Chondrocyte (in vitro differentiated cells): ENCODE results near the gene KIF5A. TPM values are rescaled to one million over a fixed set of nuclear protein-coding genes. Genes with fewer than 3 reads are reported as not detected.
"Not testable (repeated sequence)": the region's sequence is repeated elsewhere in the genome, so short reads cannot be mapped to it uniquely, and the experiment has no call there.

Experiments used
- DNase-seq: peaks from one replicate; pipeline ENCODE4 v3.0.0; 2021; ENCODE audit warnings: mixed read lengths, low spot score
- H3K27ac Mint-ChIP-seq: one replicate; pipeline ENCODE4 v1.8.0; 2021; ENCODE audit warnings: mild to moderate bottlenecking, moderate library complexity, mixed read lengths; ENCODE audit not compliant: unreplicated experiment
- H3K27me3 Mint-ChIP-seq: 2 replicates; pipeline ENCODE4 v1.8.0; 2021; ENCODE audit warnings: low read depth, mixed read lengths
- H3K36me3 Mint-ChIP-seq: 2 replicates; pipeline ENCODE4 v1.8.0; 2021; ENCODE audit warnings: low read depth, mixed read lengths
- H3K4me1 Mint-ChIP-seq: 2 replicates; pipeline ENCODE4 v1.8.0; 2021; ENCODE audit warnings: low read depth, mild to moderate bottlenecking, mixed read lengths
- H3K4me3 Mint-ChIP-seq: one replicate; pipeline ENCODE4 v1.8.0; 2021; ENCODE audit warnings: mild to moderate bottlenecking, moderate library complexity, mixed read lengths; ENCODE audit not compliant: unreplicated experiment
- H3K9me3 Mint-ChIP-seq: 2 replicates; pipeline ENCODE4 v1.8.0; 2021; ENCODE audit warnings: low read depth, mixed read lengths
- total RNA-seq: library from RNA; stranded (reverse); gene quantifications from 3 replicates; pipeline ENCODE4 v1.2.1, GENCODE V29; 2021
- TF ChIP-seq, protein P1 (sequence below): fragments of 200-600 bp; sonication (generic); IDR thresholded peaks from 2 replicates; pipeline ENCODE4 v1.5.0; 2021; ENCODE audit warnings: antibody characterized with exemption, mild to moderate bottlenecking, moderate library complexity

KIF5A gene
- total RNA-seq, 1 donor from 2014 or later: 3.5 TPM

DNA sequence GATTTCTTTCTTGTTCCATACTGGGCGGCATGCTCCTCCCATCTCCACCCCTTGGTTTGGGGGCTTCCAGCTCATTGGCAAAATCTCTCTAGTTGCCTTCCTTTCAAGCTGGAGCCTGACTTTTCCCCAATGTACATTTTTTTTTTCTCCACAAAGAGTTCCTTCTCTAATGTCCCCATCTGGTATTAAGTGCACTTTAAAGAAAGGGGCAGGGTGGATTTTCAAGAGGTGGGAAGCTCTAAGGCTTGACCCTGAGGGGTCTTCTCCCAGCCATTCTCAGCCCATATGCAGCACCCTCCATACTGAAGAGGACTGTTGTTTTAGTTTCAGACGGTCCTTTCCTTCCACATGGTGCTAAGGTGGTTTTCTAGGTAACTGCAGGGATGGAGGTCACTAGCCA, 35.3 kb downstream of the KIF5A start:
- no peaks in the 10 kb centered on the region for H3K27me3 Mint-ChIP-seq
- DNase-seq: no peak
- no peak overlapping the region for H3K27ac Mint-ChIP-seq
- H3K4me3 Mint-ChIP-seq: no peak overlapping the region
- no peaks in the 10 kb centered on the region for H3K9me3 Mint-ChIP-seq
- TF ChIP-seq, protein P1, sequence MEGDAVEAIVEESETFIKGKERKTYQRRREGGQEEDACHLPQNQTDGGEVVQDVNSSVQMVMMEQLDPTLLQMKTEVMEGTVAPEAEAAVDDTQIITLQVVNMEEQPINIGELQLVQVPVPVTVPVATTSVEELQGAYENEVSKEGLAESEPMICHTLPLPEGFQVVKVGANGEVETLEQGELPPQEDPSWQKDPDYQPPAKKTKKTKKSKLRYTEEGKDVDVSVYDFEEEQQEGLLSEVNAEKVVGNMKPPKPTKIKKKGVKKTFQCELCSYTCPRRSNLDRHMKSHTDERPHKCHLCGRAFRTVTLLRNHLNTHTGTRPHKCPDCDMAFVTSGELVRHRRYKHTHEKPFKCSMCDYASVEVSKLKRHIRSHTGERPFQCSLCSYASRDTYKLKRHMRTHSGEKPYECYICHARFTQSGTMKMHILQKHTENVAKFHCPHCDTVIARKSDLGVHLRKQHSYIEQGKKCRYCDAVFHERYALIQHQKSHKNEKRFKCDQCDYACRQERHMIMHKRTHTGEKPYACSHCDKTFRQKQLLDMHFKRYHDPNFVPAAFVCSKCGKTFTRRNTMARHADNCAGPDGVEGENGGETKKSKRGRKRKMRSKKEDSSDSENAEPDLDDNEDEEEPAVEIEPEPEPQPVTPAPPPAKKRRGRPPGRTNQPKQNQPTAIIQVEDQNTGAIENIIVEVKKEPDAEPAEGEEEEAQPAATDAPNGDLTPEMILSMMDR: no peak
- H3K4me1 Mint-ChIP-seq: no peaks in the 10 kb centered on the region
- peaks cover 4% of the 10 kb centered on the region for H3K36me3 Mint-ChIP-seq

DNA sequence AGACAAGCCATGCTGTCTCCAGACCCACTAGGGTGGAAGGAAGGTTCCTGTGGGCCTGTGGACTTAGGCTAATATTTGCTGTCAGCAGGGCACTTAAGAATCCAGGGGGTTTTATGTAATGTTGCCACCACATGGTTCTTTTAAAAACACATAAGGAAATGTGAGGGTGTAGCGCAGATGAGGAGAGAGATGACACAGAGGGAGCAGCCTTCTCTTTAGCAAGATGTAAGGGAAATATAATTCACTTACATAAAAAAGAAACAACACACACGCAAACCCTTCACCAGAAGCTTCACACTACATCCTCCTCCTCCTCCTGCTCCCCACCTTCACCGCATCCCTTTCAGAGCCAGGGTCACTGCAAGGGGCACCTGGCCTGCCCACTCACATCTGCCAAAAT, 36.3 kb downstream of the KIF5A start:
- H3K27me3 Mint-ChIP-seq: no peaks in the 10 kb centered on the region
- no peaks in the 10 kb centered on the region for H3K9me3 Mint-ChIP-seq
- TF ChIP-seq, protein P1: no peak
- H3K4me3 Mint-ChIP-seq: no peak overlapping the region
- no peak overlapping the region for H3K27ac Mint-ChIP-seq
- peaks cover 6% of the 10 kb centered on the region for H3K4me1 Mint-ChIP-seq
- no peak for DNase-seq
- H3K36me3 Mint-ChIP-seq: peaks cover 2% of the 10 kb centered on the region

DNA sequence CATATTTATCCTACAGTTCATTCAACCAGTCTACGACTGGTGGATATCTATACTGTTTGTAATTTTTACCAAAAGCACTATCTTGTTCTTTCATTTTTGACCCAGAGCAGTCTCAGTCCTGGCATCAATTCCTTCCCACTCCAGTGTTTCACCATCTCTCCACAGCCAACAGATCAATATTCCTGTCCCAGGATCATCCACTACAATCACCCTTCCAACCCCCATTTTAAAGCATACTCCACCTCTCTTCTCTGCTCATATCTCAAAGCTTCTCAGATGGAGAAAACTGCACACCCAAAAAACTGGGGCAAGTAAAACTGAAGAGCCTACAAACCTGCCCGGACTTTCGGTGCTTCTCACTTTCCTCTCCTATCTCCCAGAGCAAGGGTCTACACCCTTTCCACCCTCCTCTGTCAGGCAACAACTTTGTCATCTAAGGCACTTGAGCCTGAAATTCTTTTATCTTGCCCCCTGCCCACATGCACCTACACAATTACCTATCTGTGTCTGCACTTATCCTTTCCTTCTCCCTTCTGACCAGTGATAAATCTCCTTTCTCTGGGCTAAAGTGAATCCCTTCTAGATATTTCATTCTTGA, 37.1 kb downstream of the KIF5A start:
- DNase-seq: no peak
- TF ChIP-seq, protein P1: no peak
- H3K36me3 Mint-ChIP-seq: no peaks in the 10 kb centered on the region
- H3K27me3 Mint-ChIP-seq: no peaks in the 10 kb centered on the region
- H3K4me1 Mint-ChIP-seq: peaks cover 11% of the 10 kb centered on the region
- H3K27ac Mint-ChIP-seq: no peak overlapping the region
- no peaks in the 10 kb centered on the region for H3K9me3 Mint-ChIP-seq
- no peak overlapping the region for H3K4me3 Mint-ChIP-seq

DNA sequence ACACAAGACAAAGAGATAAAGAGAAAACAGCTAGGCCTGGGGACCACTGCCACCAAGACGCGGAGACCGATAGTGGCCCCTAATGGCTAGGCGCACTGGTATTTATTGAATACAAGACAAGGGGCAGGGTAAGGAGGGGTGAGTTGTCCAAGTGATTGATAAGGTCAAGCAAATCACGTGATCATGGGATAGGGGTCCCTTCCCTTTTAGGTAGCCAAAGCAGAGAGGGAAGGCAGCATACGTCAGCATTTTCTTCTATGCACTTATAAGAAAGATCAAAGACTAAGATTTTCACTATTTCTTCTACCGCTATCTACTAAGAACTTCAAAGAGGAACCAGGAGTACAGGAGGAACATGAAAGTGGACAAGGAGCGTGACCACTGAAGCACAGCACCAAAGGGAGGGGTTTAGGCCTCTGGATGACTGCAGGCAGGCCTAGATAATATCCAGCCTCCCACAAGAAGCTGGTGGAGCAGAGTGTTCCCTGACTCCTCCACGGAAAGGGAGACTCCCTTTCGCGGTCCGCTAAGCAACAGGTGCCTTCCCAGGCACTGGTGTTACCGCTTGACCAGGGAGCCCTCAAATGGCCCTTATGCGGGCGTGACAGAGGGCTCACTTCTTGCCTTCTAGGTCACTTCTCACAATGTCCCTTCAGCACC, 39.2 kb downstream of the KIF5A start:
- H3K27ac Mint-ChIP-seq, DNase-seq, H3K27me3 Mint-ChIP-seq, H3K36me3 Mint-ChIP-seq, H3K4me3 Mint-ChIP-seq, H3K9me3 Mint-ChIP-seq: not testable (repeated sequence)
- H3K4me1 Mint-ChIP-seq: peaks cover 26% of the 10 kb centered on the region

DNA sequence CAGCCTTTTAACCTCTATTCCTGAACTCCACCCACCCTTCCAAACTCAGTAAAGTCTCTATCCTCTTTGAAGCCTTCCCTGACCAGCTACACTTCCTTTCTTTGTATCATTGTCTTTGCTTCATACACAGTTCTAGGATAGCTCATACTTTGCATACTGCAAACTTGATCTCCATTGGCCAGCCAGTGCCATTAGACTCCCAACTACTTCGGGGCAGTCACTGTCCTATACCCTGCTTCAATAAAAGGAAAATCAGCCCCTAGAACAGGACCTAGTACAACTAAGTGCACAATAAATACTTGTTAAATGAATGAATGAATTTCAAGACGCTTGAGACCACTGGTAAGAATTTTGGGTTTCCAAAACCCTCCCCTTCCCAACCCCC, 40.6 kb downstream of the KIF5A start:
- TF ChIP-seq, protein P1: no peak
- no peak for DNase-seq
- peaks cover 4% of the 10 kb centered on the region for H3K36me3 Mint-ChIP-seq
- H3K4me3 Mint-ChIP-seq: peak overlapping the region; percentile 92
- H3K27ac Mint-ChIP-seq: no peak overlapping the region
- H3K9me3 Mint-ChIP-seq: no peaks in the 10 kb centered on the region
- no peaks in the 10 kb centered on the region for H3K27me3 Mint-ChIP-seq
- peaks cover 26% of the 10 kb centered on the region for H3K4me1 Mint-ChIP-seq
